Measurements from ENCODE around the gene HMGN2. TPM values are rescaled to one million over a fixed set of nuclear protein-coding genes. Genes with fewer than 3 reads are reported as not detected.

HMGN2 gene
- total RNA-seq, 2 donors from 2014 or later: 76.9 to 142 TPM

DNA sequence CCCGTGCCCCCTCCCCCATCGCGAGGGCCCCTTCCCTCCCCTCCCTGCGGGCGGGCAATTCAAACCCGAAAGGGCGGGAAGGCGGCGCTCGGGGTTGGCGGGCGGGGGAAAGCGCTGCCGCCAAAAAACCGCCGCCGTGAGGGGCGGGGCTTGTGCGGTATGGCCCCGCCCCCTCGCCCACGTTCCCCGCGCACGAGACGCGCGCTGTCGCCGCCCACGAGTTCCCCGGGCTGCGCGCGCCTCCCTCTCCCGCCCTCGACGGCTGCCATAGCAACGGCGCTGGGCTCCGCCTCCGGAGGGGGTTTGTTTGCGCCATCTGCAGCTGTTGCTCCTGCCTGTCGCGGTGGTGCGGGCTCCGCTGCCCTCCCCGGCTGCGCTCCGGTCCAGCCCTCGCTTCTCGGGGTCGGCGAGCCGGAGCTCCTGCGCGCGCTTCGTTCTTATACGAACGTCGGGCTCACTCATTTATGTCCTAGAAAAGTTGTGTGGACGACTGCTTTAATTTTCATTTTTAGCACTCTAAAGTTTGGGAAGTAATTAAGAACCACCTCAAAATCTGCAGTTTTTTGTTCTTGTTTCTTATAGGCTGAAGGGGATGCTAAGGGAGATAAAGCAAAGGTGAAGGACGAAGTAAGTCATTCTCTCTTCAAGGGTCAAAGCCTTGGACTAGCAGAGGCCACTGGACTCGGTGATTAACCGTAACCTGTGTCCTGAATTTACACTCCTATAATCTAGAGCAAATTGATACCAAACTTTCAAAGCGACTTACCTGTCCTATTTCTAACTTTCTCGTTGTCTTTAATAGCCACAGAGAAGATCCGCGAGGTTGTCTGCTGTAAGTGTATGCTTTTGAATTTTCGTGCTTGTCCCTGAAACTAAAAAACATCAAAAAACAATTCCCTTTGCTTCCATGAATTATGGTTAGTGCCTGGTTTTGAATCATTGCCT, 933 bp downstream of the HMGN2 start:
- Histone ChIP-seq H3K27ac (peak overlapping the region; percentile 100), H3K4me3 (peak overlapping the region; percentile 98 to 100), H3K36me3 (peaks cover 43% of the 10 kb centered on the region), H3K9me3 (no peaks in the 10 kb centered on the region), H3K27me3 (no peaks in the 10 kb centered on the region), H3K4me1 (peaks cover 0 to 29% of the 10 kb centered on the region in 2 donors)
- peak; percentile 96 for DNase-seq (ENCODE audit: low spot score)
- TF ChIP-seq, protein P1, sequence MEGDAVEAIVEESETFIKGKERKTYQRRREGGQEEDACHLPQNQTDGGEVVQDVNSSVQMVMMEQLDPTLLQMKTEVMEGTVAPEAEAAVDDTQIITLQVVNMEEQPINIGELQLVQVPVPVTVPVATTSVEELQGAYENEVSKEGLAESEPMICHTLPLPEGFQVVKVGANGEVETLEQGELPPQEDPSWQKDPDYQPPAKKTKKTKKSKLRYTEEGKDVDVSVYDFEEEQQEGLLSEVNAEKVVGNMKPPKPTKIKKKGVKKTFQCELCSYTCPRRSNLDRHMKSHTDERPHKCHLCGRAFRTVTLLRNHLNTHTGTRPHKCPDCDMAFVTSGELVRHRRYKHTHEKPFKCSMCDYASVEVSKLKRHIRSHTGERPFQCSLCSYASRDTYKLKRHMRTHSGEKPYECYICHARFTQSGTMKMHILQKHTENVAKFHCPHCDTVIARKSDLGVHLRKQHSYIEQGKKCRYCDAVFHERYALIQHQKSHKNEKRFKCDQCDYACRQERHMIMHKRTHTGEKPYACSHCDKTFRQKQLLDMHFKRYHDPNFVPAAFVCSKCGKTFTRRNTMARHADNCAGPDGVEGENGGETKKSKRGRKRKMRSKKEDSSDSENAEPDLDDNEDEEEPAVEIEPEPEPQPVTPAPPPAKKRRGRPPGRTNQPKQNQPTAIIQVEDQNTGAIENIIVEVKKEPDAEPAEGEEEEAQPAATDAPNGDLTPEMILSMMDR (IDR thresholded peaks at IDR 0.05): no peak

- Histone ChIP-seq H3K36me3 (peaks cover 44% of the 10 kb centered on the region), H3K27ac (no peak overlapping the region), H3K4me3 (no peak overlapping the region), H3K9me3 (no peaks in the 10 kb centered on the region), H3K4me1 (peaks cover 0 to 29% of the 10 kb centered on the region in 2 donors), H3K27me3 (no peaks in the 10 kb centered on the region)
- TF ChIP-seq, protein P1 (IDR thresholded peaks at IDR 0.05): no peak
- DNase-seq (ENCODE audit: low spot score): no peak
Measured at GRCh38 chr1:26474818-26475217, 2.6 kb downstream of the HMGN2 start.

DNA sequence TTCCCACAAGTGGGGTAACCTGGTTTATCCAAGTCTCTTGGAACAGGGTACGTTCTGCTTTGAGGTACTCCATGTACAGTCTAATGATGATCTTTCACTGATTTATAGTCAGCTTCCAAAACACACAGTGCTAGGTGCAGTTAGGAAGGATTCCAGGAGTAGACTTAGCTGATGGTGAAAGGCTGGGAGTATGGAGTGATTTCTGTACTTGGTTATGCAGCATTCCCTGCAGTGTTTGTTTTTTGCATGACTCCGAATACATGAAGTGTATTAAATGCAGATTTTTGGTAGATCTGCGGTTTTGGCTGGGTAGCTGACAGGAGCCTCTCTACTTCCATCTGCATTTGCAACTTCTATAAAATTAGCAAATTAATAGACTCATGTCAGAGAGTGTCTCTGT, 3.7 kb downstream of the HMGN2 start:
- no peak for DNase-seq (ENCODE audit: low spot score)
- H3K27ac ChIP-seq: no peak overlapping the region
- TF ChIP-seq, protein P1 (IDR thresholded peaks at IDR 0.05): no peak
- H3K36me3 ChIP-seq: peaks cover 45% of the 10 kb centered on the region
- no peak overlapping the region for H3K4me3 ChIP-seq
- H3K27me3 ChIP-seq: no peaks in the 10 kb centered on the region
- H3K9me3 ChIP-seq: no peaks in the 10 kb centered on the region
- H3K4me1 ChIP-seq: peaks cover 0 to 22% of the 10 kb centered on the region in 2 donors

GRCh38 chr1:26476958-26477357, 4.7 kb downstream of the HMGN2 start:
- no peak for DNase-seq (ENCODE audit: low spot score)
- Histone ChIP-seq H3K27ac (no peak overlapping the region), H3K27me3 (no peaks in the 10 kb centered on the region), H3K4me3 (no peak overlapping the region), H3K9me3 (no peaks in the 10 kb centered on the region), H3K36me3 (peaks cover 45% of the 10 kb centered on the region), H3K4me1 (peaks cover 0 to 12% of the 10 kb centered on the region in 2 donors)
- TF ChIP-seq, protein P1 (IDR thresholded peaks at IDR 0.05): no peak

DNA sequence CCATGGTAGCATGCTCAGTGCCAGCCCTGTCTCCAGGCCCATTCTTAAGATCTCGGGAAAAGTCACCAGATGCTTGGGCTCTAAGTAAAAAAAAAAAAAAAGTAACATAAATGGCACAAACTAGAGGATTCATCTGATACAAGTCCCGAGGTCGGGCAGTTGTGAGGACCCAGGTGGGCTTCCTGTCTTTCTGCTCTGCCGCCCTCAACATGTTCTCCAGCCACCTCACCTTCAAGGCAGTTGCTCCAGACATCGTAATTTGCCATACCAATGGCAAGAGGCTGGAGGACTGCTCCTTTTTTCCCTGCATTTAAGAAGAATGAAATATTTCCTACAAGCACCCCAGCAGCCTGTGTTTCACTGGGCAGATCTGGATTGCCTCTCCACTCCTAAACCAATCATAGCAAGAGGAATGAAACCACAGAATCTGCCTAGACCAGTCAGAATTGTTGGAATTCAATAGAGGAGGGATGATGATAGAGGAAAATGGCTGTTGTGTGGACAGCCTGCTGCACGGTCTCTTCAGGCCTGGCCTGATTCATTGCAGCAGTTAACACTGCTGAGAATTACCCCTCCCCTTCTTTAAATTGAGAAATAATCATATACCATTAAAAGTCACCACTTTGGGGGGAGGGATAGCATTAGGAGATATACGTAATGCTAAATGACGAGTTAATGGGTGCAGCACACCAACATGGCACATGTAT, 5.4 kb downstream of the HMGN2 start:
- no peak overlapping the region for H3K27ac ChIP-seq
- H3K4me1 ChIP-seq: peaks cover 0 to 10% of the 10 kb centered on the region in 2 donors
- DNase-seq (ENCODE audit: low spot score): no peak
- H3K36me3 ChIP-seq: peaks cover 45% of the 10 kb centered on the region
- no peak overlapping the region for H3K4me3 ChIP-seq
- no peaks in the 10 kb centered on the region for H3K9me3 ChIP-seq
- TF ChIP-seq, protein P1 (IDR thresholded peaks at IDR 0.05): no peak
- no peaks in the 10 kb centered on the region for H3K27me3 ChIP-seq

All from right atrium auricular region (tissue), 2 donors.